Fibroblast of lung (primary cell): Measurements from ENCODE around the gene RNF38. TPM values are rescaled to one million over a fixed set of nuclear protein-coding genes. Genes with fewer than 3 reads are reported as not detected.
"Not testable (repeated sequence)": the region's sequence is repeated elsewhere in the genome, so short reads cannot be mapped to it uniquely, and the experiment has no call there.

Experiments used
- DNase-seq, 2 donors: peaks; one replicate each; pipeline versions ENCODE4 v3.0.0 to v3.0.0-alpha.2; 2010; ENCODE audit warnings: low read depth in 2 of 2
- H2AFZ ChIP-seq: 2 replicates; pipeline ENCODE4 v1.5.1; 2012; ENCODE audit warnings: low read length, control low read depth, inconsistent platforms
- H3K27ac ChIP-seq: 2 replicates; pipeline ENCODE4 v1.5.1; 2011; ENCODE audit warnings: low read length, control low read depth; ENCODE audit not compliant: insufficient read depth
- H3K27me3 ChIP-seq: 2 replicates; pipeline ENCODE4 v1.5.1; 2011; ENCODE audit warnings: mild to moderate bottlenecking, low read length; ENCODE audit not compliant: control insufficient read depth, insufficient read depth
- H3K36me3 ChIP-seq: 2 replicates; pipeline ENCODE4 v1.5.1; 2011; ENCODE audit warnings: low read length; ENCODE audit not compliant: control insufficient read depth, insufficient read depth
- H3K4me1 ChIP-seq: 2 replicates; pipeline ENCODE4 v1.5.1; 2011; ENCODE audit warnings: low read length; ENCODE audit not compliant: control insufficient read depth, insufficient read depth; ENCODE audit errors: extremely low read depth
- H3K4me2 ChIP-seq: 2 replicates; pipeline ENCODE4 v1.5.1; 2011; ENCODE audit warnings: low read length, control low read depth; ENCODE audit not compliant: insufficient read depth; ENCODE audit errors: extremely low read depth
- H3K4me3 ChIP-seq, 4 experiments: fragments of 200-600 bp in 1 of 4; sonication (generic) in 1 of 4; replicated peaks in 1 of 4; 2 replicates each; pipeline ENCODE4 v1.5.1; 2011 to 2016; ENCODE audit warnings: low read length in 4 of 4, low read depth in 3 of 4, mild to moderate bottlenecking in 3 of 4, control low read depth in 2 of 4, inconsistent platforms in 1 of 4, mixed read lengths in 1 of 4; ENCODE audit not compliant: insufficient read depth in 1 of 4; ENCODE audit errors: control extremely low read depth in 1 of 4
- H3K79me2 ChIP-seq: 2 replicates; pipeline ENCODE4 v1.5.1; 2012; ENCODE audit warnings: mild to moderate bottlenecking, low read length, inconsistent platforms; ENCODE audit not compliant: control insufficient read depth, insufficient read depth
- H3K9ac ChIP-seq: 2 replicates; pipeline ENCODE4 v1.5.1; 2011; ENCODE audit warnings: mild to moderate bottlenecking, low read length, control low read depth; ENCODE audit not compliant: insufficient read depth
- H3K9me3 ChIP-seq: 2 replicates; pipeline ENCODE4 v1.5.1; 2012; ENCODE audit warnings: low read depth, low read length; ENCODE audit not compliant: control insufficient read depth, insufficient read depth
- H4K20me1 ChIP-seq: 2 replicates; pipeline ENCODE4 v1.5.1; 2011; ENCODE audit warnings: low read length; ENCODE audit not compliant: control insufficient read depth, insufficient read depth; ENCODE audit errors: extremely low read depth
- CTCF ChIP-seq, 2 donors: IDR thresholded peaks in 1 of 2; conservative IDR thresholded peaks in 1 of 2; 1 replicate in 1 of 2; 2 replicates in 1 of 2; pipeline ENCODE4 v1.5.1; 2011 to 2012; ENCODE audit warnings: low read length in 2 of 2, control low read depth in 1 of 2, inconsistent platforms in 1 of 2, low read depth in 1 of 2, mild to moderate bottlenecking in 1 of 2
- EZH2 ChIP-seq: IDR thresholded peaks from 2 replicates; pipeline ENCODE4 v1.5.1; 2012; ENCODE audit warnings: low read length, control low read depth, mild to moderate bottlenecking; ENCODE audit errors: missing control alignments
- polyA plus RNA-seq, 2 donors: library from polyadenylated mRNA; depleted of rRNA in 1 of 2; stranded (reverse) in 1 of 2; unstranded in 1 of 2; fragments of >200 nt; gene quantifications; 2 replicates each; pipeline ENCODE4 v1.2.1, GENCODE V29; 2011 to 2012; ENCODE audit warnings: missing spikeins in 1 of 2
- total RNA-seq: library from RNA; depleted of rRNA; stranded (reverse); fragments of >200 nt; gene quantifications from 2 replicates; pipeline ENCODE4 v1.2.1, GENCODE V29; 2014

The RNF38 gene
- total and polyA plus RNA-seq, 2 donors (not counting 1 experiment from before 2014, with no cell fraction given) = 8.9 to 18.8 TPM

DNA sequence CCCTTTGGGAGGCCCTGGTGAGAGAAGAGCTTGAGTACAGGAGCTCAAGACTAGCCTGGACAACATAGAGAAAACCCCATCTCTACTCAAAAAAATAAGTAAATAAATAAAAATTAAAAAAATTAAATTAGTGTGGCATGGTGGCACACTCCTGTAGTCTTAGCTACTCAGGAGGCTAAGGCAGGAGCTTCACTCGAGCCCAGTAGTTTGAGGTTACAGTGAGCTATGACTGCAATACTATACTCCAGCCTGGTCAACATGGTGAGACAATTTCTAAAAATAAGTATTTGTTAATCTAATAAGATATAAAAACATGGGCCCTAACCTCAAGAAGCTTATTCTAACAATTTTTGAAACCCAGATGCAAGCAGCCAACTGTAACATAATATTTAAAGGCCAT, 7.6 kb downstream of the RNF38 start:
- DNase-seq = peak in 1 of 2 donors; percentile 39
- no peak overlapping the region for H3K4me3 ChIP-seq
- TF ChIP-seq CTCF (conservative IDR thresholded peaks at IDR 0.05 in 1 of 2, IDR thresholded peaks at IDR 0.05 in 1 of 2; ENCODE audit: low read depth in 1 of 2, low read length in 2 of 2) (no peak), EZH2 (no peak)
- H3K4me2 ChIP-seq = no peak overlapping the region
- no peaks in the 10 kb centered on the region for H3K27me3 ChIP-seq
- no peaks in the 10 kb centered on the region for H4K20me1 ChIP-seq
- H3K9me3 ChIP-seq = no peaks in the 10 kb centered on the region
- no peaks in the 10 kb centered on the region for H3K4me1 ChIP-seq
- H2AFZ ChIP-seq = no peak overlapping the region
- H3K79me2 ChIP-seq = peaks cover 55% of the 10 kb centered on the region
- H3K36me3 ChIP-seq = no peaks in the 10 kb centered on the region
- H3K9ac ChIP-seq = no peak overlapping the region
- no peak overlapping the region for H3K27ac ChIP-seq

DNA sequence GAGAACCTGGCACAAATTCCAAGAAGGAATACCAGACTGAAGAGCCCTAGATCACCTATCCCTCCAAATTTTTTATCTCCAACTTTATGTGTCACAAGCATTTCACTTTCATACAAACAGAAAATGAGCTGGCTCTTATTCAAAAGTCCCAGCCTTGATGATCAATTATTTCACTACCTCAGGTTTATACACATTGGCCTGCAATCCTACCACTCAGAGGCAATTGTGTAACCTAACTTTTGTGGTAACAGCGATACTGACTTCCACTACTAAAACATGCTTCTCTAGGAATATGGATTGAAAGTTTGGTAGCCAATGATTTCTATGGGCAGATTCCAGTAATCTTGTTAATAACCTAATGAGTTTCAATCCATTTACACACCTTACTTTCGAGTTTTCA, 10.5 kb downstream of the RNF38 start:
- Histone ChIP-seq H3K4me3 (no peak overlapping the region), H3K9ac (no peak overlapping the region), H3K4me2 (no peak overlapping the region), H3K27ac (no peak overlapping the region), H3K79me2 (peaks cover 42% of the 10 kb centered on the region), H3K9me3 (no peaks in the 10 kb centered on the region), H2AFZ (no peak overlapping the region), H3K4me1 (no peaks in the 10 kb centered on the region), H4K20me1 (no peaks in the 10 kb centered on the region), H3K36me3 (no peaks in the 10 kb centered on the region), H3K27me3 (no peaks in the 10 kb centered on the region)
- no peak for DNase-seq
- TF ChIP-seq EZH2 (no peak), CTCF (conservative IDR thresholded peaks at IDR 0.05 in 1 of 2, IDR thresholded peaks at IDR 0.05 in 1 of 2; ENCODE audit: low read depth in 1 of 2, low read length in 2 of 2) (no peak)

GRCh38 chr9:36386396-36386965, 13.6 kb downstream of the RNF38 start:
- H3K27me3 ChIP-seq, H3K4me1 ChIP-seq, H3K9me3 ChIP-seq, H3K4me3 ChIP-seq, H3K4me2 ChIP-seq, H3K36me3 ChIP-seq, H2AFZ ChIP-seq, H3K27ac ChIP-seq, DNase-seq, H3K9ac ChIP-seq, H4K20me1 ChIP-seq: not testable (repeated sequence)
- H3K79me2 ChIP-seq = peaks cover 35% of the 10 kb centered on the region
